Heart left ventricle (tissue), 16 donors: ENCODE results near the gene EXOC3L4. TPM values are rescaled to one million over a fixed set of nuclear protein-coding genes. Genes with fewer than 3 reads are reported as not detected.

Source experiments
- ATAC-seq, 4 donors: fragments of 200-7000 bp; cut with Tn5 transposase; one replicate each; pipeline ENCODE4 v1.9.1; 2020 to 2022; ENCODE audit warnings: moderate library complexity in 4 of 4, mild to moderate bottlenecking in 3 of 4, moderate number of reproducible peaks in 1 of 4
- DNase-seq, 5 donors: peaks; one replicate each; pipeline ENCODE4 v3.0.0-alpha.2; 2020
- H3K27ac ChIP-seq, 12 donors: fragments of 200-600 bp; sonication (generic) in 4 of 12; one replicate each; pipeline versions ENCODE4 v1.5.0 to v1.8.0; 2016 to 2022; ENCODE audit warnings: mild to moderate bottlenecking in 2 of 12
- H3K27me3 ChIP-seq, 9 donors: fragments of 200-600 bp; sonication (generic) in 2 of 9; one replicate each; pipeline versions ENCODE4 v1.5.1 to v1.8.0; 2016 to 2022; ENCODE audit warnings: mild to moderate bottlenecking in 3 of 9
- H3K36me3 ChIP-seq, 9 donors: fragments of 200-600 bp; sonication (generic) in 2 of 9; one replicate each; pipeline versions ENCODE4 v1.5.0 to v1.8.0; 2018 to 2022; ENCODE audit warnings: mild to moderate bottlenecking in 2 of 9
- H3K4me1 ChIP-seq, 12 donors: fragments of 200-600 bp; sonication (generic) in 4 of 12; one replicate each; pipeline versions ENCODE4 v1.5.0 to v1.8.0; 2016 to 2022; ENCODE audit warnings: mild to moderate bottlenecking in 3 of 12
- H3K4me3 ChIP-seq, 12 donors: fragments of 200-600 bp; sonication (generic) in 4 of 12; one replicate each; pipeline versions ENCODE4 v1.5.0 to v1.8.0; 2017 to 2022; ENCODE audit warnings: mild to moderate bottlenecking in 9 of 12, moderate library complexity in 4 of 12
- H3K9me3 ChIP-seq, 12 donors: fragments of 200-600 bp; sonication (generic) in 4 of 12; one replicate each; pipeline versions ENCODE4 v1.5.0 to v1.8.0; 2016 to 2022; ENCODE audit warnings: mild to moderate bottlenecking in 1 of 12
- POLR2A ChIP-seq, 2 donors: fragments of 450-650 bp; IDR thresholded peaks; one replicate each; pipeline ENCODE4 v1.6.1; 2017; ENCODE audit warnings: antibody characterized with exemption in 2 of 2, mild to moderate bottlenecking in 2 of 2, moderate library complexity in 2 of 2
- WGBS, 4 donors: extraction: QIAGEN DNeasy Blood & Tissue Kit in 2 of 4; methylation state at CpG; one replicate each; pipeline versions ENCODE4 v1.1.5 to v1.1.7; 2013 to 2018; 5-methylcytosine and 5-hydroxymethylcytosine counted together
- intact Hi-C, 10 donors: fragments of 100-400 bp; cut with DNase I; formaldehyde crosslinking; loops; one replicate each; pipeline versions ENCODE4 v1.11.1 to v1.14.2; 2022
- polyA plus RNA-seq, 2 donors: library from polyadenylated mRNA; stranded (reverse); fragments of 200-250 nt; gene quantifications; one replicate each; pipeline ENCODE4 v1.2.3, GENCODE V29; 2013
- total RNA-seq, 9 donors: library from RNA; depleted of rRNA in 2 of 9; stranded (reverse); fragments of >200 nt in 2 of 9; fragmentation: NEBNext Ultra II Directional in 3 of 9; extraction: Animal tissue kit (Norgen Biotek cat#: 25700) in 3 of 9; gene quantifications; one replicate each; pipeline versions ENCODE4 v1.1.0 to v1.2.4, GENCODE V29; 2016 to 2023
- TF ChIP-seq, protein P1 (sequence below), 12 donors: fragments of 200-600 bp; sonication (generic) in 4 of 12; IDR thresholded peaks; one replicate each; pipeline versions ENCODE4 v1.5.0 to v1.8.0; 2018 to 2022; ENCODE audit warnings: antibody characterized with exemption in 12 of 12, mild to moderate bottlenecking in 5 of 12
- donor health status: ischemic (EF 13 %, LVEDD 7.1; RV severe dilation, severe dysfunction).
- donor health status: healthy with polysubstance abuse.
- donor health status: DM: no; HTN: yes; CAD: no.
- donor health status: DM: no; HTN: no; CAD: no.
- donor health status: ischemic (EF 25% LVEDD 6.9; RV normal size, moderate dysfunction).
- donor health status: ischemic (EF 25% LVEDD 5.7; RV mildly dilated, moderate dysfunction).
- donor health status: healthy.
- donor health status: DM: yes; HTN: yes; CAD: no.
- donor health status: ischemic (EF 35%, LVEDD 5.7; RV mildly dilated, moderate dysfunction).
- donor health status: nonischemic (EF 11% LVEDD 7.7; RV severe dilation, severe dysfunction).
- donor health status: DM: yes; HTN: yes; CAD: no.
- donor health status: PGD.
- donor health status: ischemic (EF 29% LVEDD 5.4; RV normal size, mild dysfunction).
- donor health status: nonischemic (EF 23%, LVEDD 6.1; RV moderate dilation, normal function).

The EXOC3L4 gene
- total and polyA plus RNA-seq, 11 donors: 0.21 to 3.2 (median 0.47) TPM; not detected in 5

- DNase-seq (peak in 1 of 5 donors; percentile 54), ATAC-seq (no peak)
- H3K4me1 ChIP-seq: peaks cover 0 to 32% (median 6%) of the 10 kb centered on the region in 12 donors
- intact Hi-C loops: loop anchor here in 3 of 10 donors (5.0 to 10.0 kb wide), 2 partner anchors 92 to 396 kb away; no protein-coding TSS in a partner anchor
- H3K27ac ChIP-seq: no peak overlapping the region
- TF ChIP-seq POLR2A (IDR thresholded peaks at IDR 0.05): no peak
- TF ChIP-seq, protein P1, sequence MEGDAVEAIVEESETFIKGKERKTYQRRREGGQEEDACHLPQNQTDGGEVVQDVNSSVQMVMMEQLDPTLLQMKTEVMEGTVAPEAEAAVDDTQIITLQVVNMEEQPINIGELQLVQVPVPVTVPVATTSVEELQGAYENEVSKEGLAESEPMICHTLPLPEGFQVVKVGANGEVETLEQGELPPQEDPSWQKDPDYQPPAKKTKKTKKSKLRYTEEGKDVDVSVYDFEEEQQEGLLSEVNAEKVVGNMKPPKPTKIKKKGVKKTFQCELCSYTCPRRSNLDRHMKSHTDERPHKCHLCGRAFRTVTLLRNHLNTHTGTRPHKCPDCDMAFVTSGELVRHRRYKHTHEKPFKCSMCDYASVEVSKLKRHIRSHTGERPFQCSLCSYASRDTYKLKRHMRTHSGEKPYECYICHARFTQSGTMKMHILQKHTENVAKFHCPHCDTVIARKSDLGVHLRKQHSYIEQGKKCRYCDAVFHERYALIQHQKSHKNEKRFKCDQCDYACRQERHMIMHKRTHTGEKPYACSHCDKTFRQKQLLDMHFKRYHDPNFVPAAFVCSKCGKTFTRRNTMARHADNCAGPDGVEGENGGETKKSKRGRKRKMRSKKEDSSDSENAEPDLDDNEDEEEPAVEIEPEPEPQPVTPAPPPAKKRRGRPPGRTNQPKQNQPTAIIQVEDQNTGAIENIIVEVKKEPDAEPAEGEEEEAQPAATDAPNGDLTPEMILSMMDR (IDR thresholded peaks at IDR 0.05): no peak
- H3K27me3 ChIP-seq: peaks cover 0 to 32% (median 3%) of the 10 kb centered on the region in 9 donors
- no peaks in the 10 kb centered on the region for H3K36me3 ChIP-seq
- no peak overlapping the region for H3K4me3 ChIP-seq
- WGBS, 4 donors: 79 to 85% (median 82%) methylated on average over 11 to 12 of the region's 12 CpGs
- H3K9me3 ChIP-seq: no peaks in the 10 kb centered on the region
Observed at GRCh38 chr14:103090481-103091020, 4.0 kb upstream of the EXOC3L4 start.

GRCh38 chr14:103091041-103091882 is 3.3 kb upstream of the EXOC3L4 start:
- Histone ChIP-seq H3K27ac (peak overlapping the region in 3 of 12 donors; percentile 2 to 30 (median 14)), H3K9me3 (no peaks in the 10 kb centered on the region), H3K4me1 (peaks cover 0 to 32% (median 6%) of the 10 kb centered on the region in 12 donors), H3K27me3 (peaks cover 0 to 25% (median 0%) of the 10 kb centered on the region in 9 donors), H3K36me3 (no peaks in the 10 kb centered on the region), H3K4me3 (peak overlapping the region; percentile 23 to 62 (median 52))
- ATAC-seq (peak; percentile 7 to 80 (median 64)), DNase-seq (peak in 4 of 5 donors; percentile 48 to 76 (median 67))
- intact Hi-C loops: loop anchor here in 3 of 10 donors (5.0 to 10.0 kb wide), 2 partner anchors 91 to 396 kb away; no protein-coding TSS in a partner anchor
- TF ChIP-seq, protein P1 (IDR thresholded peaks at IDR 0.05): peak; percentile 28 to 65 (median 52)
- no peak for TF ChIP-seq POLR2A (IDR thresholded peaks at IDR 0.05)
- WGBS, 4 donors: 5 to 19% (median 8%) methylated on average over 29 to 69 of the region's 69 CpGs

DNA sequence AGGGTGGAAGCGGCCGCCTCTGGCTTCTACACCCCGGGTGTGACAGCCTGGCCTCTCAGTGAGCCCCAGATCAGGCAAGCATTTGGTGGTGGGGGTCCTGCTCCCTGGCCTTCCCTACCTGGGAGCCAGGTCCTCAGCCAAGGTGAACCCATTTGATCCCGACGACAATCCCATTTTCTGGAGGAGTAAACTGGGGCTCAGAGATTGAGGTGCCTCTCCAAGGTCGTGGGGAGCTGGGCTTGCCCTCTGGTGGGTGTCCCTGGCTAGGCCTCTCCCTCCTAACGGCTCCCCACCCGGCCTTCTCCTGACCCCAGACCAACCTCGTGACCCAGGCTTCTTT is 2.7 kb upstream of the EXOC3L4 start:
- H3K27ac ChIP-seq: peak overlapping the region in 3 of 12 donors; percentile 2 to 30 (median 14)
- TF ChIP-seq, protein P1 (IDR thresholded peaks at IDR 0.05): peak in 2 of 12 donors; percentile 0 to 4
- no peak for TF ChIP-seq POLR2A (IDR thresholded peaks at IDR 0.05)

More for the DNA sequence above, 2.7 kb upstream of the EXOC3L4 start:
- 53 to 73% (median 59%) methylated on average over 4 to 9 of the region's 9 CpGs for WGBS, 4 donors
- intact Hi-C loops: loop anchor here in 3 of 10 donors (5.0 to 10.0 kb wide), 2 partner anchors 90 to 397 kb away; no protein-coding TSS in a partner anchor
- DNase-seq (peak in 1 of 5 donors; percentile 14), ATAC-seq (no peak)
- H3K4me1 ChIP-seq: peaks cover 0 to 32% (median 6%) of the 10 kb centered on the region in 12 donors
- peak overlapping the region; percentile 23 to 62 (median 52) for H3K4me3 ChIP-seq
- peaks cover 0 to 19% (median 0%) of the 10 kb centered on the region in 9 donors for H3K27me3 ChIP-seq
- no peaks in the 10 kb centered on the region for H3K9me3 ChIP-seq
- no peaks in the 10 kb centered on the region for H3K36me3 ChIP-seq
